Occipital lobe (tissue), 2 donors: ENCODE data around the gene BLCAP. TPM values are rescaled to one million over a fixed set of nuclear protein-coding genes. Genes with fewer than 3 reads are reported as not detected.

Experiments used
- DNase-seq: peaks from one replicate; lab custom pipeline; 2025; lab: John Stamatoyannopoulos, UW
- total RNA-seq: library from RNA; depleted of rRNA; stranded (reverse); fragments of >200 nt; gene quantifications from one replicate; pipeline ENCODE4 v1.2.3, GENCODE V29; 2014

The BLCAP gene
- total RNA-seq, 1 donor from 2014 or later = 67.7 TPM

DNA sequence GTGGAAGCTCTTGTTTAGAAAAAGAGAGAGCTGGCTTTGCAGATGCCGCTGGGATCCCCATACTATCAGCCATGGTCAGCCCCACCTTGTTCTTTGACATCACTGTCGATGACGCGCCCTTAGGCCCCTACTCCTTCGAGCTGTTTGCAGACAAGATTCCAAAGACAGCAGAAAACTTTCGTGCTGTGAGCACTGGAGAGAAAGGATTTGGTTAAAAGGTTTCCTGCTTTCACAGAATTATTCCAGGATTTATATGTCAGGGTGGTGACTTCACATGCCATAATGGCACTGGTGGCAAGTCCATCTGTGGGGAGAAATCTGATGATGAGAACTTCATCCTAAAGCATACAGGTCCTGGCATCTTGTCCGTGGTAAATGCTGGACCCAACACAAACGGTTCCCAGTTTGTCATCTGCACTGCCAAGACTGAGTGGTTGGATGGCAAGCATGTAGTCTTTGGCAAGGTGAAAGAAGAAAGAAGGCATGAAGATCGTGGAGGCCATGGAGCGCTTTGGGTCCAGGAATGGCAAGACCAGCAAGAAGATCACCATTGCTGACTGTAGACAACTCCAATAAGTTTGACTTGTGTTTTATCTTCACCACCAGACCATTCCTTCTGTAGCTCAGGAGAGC is 2.4 kb upstream of the BLCAP start:
- no peak for DNase-seq

- DNase-seq = no peak
Observed at GRCh38 chr20:37529214-37529967, 1.7 kb upstream of the BLCAP start.

GRCh38 chr20:37528446-37529213 is 954 bp upstream of the BLCAP start:
- DNase-seq = no peak

DNA sequence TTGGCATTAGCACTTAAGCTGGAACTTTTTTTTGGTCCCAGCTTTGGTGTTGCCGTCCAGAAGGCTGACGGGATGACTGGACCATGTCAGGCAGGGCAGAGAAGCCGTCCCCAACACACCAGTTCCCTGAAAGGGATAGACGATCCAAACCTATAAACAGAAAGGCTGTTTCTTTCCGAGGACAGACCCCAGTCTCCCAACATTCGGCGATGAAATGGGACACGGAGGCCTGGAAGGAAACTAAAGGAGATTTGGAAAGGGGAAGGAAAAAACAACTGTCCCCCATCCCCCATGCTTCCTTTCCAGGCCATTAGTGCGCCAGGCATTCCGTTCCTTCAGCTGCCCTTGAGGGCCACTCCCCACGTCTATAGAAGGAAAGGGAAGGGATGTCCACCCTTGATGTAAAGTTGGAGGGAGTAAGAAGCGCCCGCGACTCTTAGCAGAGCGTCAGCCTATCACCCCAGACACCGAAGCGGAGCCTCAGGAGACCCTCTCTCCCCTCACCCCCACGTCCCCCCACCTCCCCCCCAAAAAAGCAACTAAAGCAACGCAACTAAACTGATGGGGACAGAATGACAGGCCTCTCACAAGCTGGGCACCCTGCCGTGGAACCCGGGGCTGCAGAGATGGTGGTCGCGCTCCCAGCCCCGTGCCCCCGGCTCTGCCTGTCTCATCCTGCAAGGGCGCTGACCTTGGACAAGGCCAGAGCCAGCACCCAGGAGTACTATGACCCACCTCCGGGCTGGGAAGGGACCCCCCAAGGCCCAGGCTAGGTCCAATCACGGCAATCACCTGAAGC is 638 bp downstream of the BLCAP start:
- no peak for DNase-seq

DNA sequence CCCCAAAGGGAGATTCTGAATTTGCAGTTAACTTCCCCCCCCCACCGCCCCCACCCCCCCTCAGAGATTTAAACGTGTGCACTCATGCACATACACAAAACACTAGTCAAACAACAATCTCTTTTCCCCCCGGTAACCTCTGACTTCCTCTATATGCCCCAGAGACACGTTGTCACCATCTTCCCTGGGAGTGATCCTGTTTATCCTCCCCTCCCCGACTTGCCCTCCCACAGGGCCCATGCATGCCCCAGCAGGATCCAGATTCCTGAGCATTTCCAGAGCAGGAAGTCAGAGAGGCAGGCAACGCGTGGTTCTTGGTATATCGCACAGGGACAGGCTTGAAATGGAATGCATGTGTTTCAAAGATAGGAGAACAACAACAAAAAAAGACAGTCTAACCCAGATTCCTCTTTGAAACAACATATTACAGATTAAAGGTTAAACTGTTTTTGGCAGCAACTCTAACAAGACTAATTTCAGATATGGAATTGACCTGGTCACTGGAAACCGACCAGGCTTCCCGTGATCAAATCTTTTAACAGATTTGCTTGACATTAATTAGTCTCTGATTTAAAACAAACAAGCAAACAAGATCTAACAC is 1.3 kb downstream of the BLCAP start:
- DNase-seq = no peak

DNA sequence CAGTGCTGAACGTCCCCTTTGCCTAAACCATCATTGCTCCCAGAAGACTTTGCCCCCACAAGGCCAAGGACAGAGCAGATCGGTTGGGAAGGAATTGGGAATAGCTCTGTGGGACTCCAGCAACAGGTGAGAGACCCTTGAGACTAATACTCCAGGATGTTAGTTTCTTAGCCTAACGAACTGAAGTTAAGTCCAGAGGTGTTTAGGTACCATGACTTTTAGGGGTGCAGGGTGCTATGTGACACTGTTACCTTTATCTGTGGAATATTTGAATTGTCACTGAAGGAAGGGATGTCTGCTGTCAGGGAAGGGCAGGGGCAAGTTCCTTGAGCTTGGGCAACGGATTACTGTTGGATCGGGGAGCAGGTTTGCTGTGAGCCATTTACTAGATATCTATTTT is 1.9 kb downstream of the BLCAP start:
- no peak for DNase-seq

DNA sequence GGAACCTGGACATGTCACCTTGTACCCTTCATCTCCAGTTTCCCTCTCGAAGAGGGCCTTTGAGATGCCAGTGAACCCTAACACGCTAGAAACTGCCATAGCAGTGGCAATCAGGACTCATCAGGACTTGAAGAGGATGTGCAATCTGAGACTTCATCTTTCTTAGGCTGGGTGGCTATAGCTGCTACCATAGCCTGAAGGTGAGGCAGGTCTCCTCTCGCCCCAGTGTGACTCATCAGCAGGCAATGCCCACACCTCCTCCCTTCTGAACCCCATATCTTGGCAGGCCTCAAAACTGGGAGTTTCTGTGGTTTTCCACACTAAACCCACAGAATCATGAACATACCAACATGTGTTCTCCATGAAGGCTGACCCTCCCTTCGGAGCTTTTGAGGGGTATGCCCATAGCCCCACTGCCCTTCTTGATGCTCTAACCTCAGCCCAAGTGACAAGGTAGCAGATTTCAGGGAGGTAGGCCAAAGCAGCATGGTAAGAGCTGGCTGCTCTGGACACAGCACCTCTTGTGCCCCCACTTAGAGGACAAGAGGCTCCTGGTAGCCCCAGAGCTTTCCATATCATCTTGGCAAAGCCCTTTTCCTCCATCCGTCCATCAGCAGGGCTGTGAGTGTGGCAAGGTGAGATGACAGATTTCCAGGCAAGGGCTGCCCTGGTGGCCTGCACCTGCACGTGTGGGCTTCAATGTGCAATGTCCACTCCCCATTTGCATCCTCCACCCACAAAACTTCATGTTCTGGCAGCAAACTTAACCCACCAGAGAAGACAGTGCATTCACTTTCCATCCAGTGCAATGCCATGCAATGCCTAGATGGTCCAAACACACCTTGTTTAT is 2.6 kb downstream of the BLCAP start:
- DNase-seq = no peak

DNA sequence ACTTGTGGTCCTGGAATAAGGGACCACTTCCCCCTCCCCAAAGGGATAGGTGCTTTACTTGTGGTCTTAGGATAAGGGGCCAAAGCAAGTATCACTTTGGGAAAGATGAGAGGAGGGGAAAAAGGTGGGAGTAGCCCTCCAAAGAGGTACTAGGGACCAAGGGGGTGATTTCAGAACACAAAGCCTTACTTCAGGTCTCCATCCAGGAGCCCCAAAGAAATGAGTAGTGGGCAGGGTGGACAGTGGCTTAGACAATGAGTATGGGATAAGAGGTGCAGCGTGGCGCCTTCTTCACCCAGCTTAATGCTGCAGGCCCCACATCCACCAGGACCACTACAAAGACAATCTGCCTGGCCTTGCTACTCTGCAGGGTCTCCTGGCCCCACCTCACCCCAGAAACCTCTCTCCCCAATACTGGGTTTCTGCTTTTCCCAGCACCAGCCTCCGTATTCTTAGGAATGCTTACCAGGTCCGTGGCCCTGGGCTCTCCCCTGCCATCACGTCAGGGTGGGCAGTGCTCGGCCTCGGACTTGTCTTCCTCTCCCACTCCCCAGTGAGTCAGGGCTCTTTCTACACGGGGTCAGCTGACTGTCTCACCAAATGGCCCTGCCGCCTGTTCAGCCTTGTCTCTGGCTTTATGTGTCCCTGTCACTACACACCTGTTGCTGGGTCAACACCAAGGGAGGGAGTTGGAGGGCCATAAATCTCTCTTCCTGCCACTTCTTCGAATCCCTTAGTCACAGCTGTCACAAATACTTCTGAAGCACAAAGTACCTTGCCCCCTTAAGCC is 3.6 kb downstream of the BLCAP start:
- peak; percentile 14 for DNase-seq

DNA sequence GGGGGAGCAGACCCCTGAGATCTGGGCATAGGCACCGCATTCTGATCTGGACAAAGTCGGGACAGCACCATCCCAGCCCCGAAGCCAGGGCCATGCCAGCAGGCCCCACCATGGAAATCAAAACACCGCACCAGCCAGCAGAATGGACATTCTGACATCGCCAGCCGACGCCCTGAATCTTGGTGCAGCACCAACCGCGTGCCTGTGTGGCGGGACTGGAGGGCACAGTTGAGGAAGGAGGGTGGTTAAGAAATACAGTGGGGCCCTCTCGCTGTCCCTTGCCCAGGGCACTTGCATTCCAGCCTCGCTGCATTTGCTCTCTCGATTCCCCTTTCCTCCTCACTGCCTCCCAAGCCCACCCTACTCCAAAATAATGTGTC is 4.7 kb downstream of the BLCAP start:
- DNase-seq = no peak

GRCh38 chr20:37522260-37523011 is 5.2 kb downstream of the BLCAP start:
- DNase-seq = peak; percentile 9

DNA sequence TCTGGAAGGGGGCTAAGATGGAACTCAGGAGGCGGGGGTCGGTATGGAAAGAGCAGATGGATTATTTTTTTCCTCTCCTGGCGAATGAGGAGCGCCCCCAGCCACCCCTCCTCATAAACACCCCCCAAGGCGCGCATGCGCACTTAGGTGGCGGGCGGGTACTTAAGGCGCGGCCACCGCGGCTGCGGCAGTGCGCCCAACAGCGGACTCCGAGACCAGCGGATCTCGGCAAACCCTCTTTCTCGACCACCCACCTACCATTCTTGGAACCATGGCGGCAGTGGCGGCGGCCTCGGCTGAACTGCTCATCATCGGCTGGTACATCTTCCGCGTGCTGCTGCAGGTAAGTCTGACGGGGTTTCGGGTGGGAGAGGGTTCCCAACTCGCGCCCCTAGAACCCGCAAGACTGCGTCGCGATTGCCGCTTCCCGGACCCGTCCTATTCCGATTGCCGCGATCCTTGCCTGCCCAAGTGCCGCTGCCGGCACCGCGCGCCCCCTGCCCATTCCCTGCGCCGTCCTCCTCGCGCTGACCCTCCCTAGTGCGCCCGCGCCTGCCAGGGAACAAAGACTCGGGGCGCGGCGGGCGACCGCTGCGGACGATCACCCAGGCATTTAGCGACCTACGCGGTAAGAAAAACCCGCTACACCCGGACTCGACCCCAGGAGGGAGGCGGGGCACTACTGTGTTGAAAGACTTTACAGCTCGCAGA is 6.5 kb downstream of the BLCAP start, which contains the start of gene NNAT:
Gene NNAT (plus strand): TSS at position 190 of the 711 bp plus-strand sequence. CDS start 82 bp downstream, at position 272.
- DNase-seq = no peak

GRCh38 chr20:37520419-37520955 is 7.2 kb downstream of the BLCAP start:
- no peak for DNase-seq

GRCh38 chr20:37519508-37520418 is 7.9 kb downstream of the BLCAP start:
- no peak for DNase-seq

- no peak for DNase-seq
Observed at GRCh38 chr20:37518606-37519507, 8.8 kb downstream of the BLCAP start.

DNA sequence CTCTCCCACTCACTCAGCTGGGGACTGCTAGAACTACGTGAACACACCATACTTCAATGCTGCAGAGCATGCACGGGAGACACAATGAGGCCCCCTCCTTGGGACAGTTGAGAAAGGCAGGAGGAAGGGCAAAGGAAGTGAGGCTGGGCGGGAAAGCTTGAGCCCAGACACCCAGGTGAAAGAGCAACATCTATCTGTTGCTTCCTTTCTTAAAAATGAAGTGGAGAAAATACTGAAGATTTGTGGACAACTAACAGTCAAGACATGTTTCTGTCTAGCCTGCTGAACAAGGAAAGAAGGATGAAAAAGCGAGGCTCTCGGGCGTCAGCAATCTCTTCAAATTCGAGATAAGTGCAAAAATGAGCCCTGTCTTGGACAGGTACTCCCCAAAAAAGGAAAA is 9.6 kb downstream of the BLCAP start:
- no peak for DNase-seq
